ENCODE measurements around the gene NEURL1. TPM values are rescaled to one million over a fixed set of nuclear protein-coding genes. Genes with fewer than 3 reads are reported as not detected.

NEURL1 gene
- total and polyA plus RNA-seq, 2 donors (not counting 1 experiment from before 2014, with no cell fraction given), result 0.30 to 0.57 TPM

DNA sequence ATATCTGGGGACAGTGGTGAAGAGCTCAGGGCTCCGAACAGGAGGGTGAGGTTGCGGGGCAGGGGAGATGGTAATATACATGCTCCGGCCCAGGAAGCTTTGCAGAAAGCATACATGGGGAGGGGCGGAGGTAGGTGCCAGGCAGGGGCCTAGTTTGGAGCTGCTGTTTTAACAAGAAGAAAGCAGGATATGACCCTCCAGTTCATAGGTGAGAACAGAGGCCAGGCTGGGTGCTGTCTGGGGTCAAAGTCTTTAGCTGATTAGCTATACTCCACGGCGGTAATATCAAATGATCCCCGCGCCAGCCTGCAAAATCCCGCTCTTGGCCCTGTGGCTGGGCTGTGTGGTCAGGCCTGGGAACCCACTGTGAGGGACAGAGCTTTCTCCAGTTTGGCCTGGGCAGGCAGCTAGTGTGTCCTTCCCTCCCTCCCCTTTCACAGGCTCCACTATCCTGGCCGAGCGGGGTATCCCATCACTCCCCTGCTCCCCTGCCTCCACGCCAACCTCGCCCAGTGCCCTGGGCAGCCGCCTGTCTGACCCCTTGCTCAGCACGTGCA, 95.6 kb downstream of the NEURL1 start:
- Mint-ChIP-seq H3K9me3 (ENCODE audit: insufficient read depth) (no peaks in the 10 kb centered on the region), H3K27ac (no peak overlapping the region), H3K4me1 (peaks cover 2% of the 10 kb centered on the region), H3K27me3 (no peaks in the 10 kb centered on the region), H3K4me3 (no peak overlapping the region)
- CTCF ChIA-PET, result interaction anchor here (0.9 to 2.3 kb wide), 5 partner anchors 8 to 172 kb away, joined by 3 to 8 read pairs (median 3); no protein-coding TSS in a partner anchor
- Histone ChIP-seq H3K4me1 (ENCODE audit: control insufficient read depth in 2 of 2, insufficient read depth in 2 of 2, low read length in 2 of 2) (peaks cover 0 to 3% of the 10 kb centered on the region in 2 donors), H3K4me2 (replicated peaks; ENCODE audit: low read depth, low read length, poor library complexity, severe bottlenecking) (no peak overlapping the region), H3K36me3 (replicated peaks in 1 of 2; ENCODE audit: control extremely low read depth in 1 of 2, control insufficient read depth in 1 of 2, extremely low read depth in 1 of 2, insufficient read depth in 2 of 2, low read length in 1 of 2) (no peaks in the 10 kb centered on the region), H3K9ac (ENCODE audit: low read length) (no peak overlapping the region), H3K27me3 (replicated peaks in 1 of 4; ENCODE audit: control extremely low read depth in 1 of 4, control insufficient read depth in 3 of 4, insufficient read depth in 4 of 4, low read length in 3 of 4) (no peaks in the 10 kb centered on the region), H3K79me2 (ENCODE audit: control insufficient read depth, insufficient read depth, low read length) (no peaks in the 10 kb centered on the region), H3K27ac (ENCODE audit: low read length in 2 of 2) (no peak overlapping the region), H2AFZ (ENCODE audit: insufficient read depth, low read depth, low read length, poor library complexity, severe bottlenecking) (no peak overlapping the region), H4K20me1 (ENCODE audit: control insufficient read depth, insufficient read depth, low read length, poor library complexity, severe bottlenecking) (no peaks in the 10 kb centered on the region), H3K9me3 (ENCODE audit: control extremely low read depth in 1 of 3, control insufficient read depth in 2 of 3, insufficient read depth in 1 of 3, low read length in 2 of 3) (peaks cover 0 to 8% (median 0%) of the 10 kb centered on the region in 3 donors), H3K4me3 (ENCODE audit: control extremely low read depth in 1 of 5, extremely low read depth in 1 of 5, insufficient read depth in 1 of 5, low read depth in 2 of 5, low read length in 4 of 5) (no peak overlapping the region)
- 96% methylated on average over 14 of the region's 15 CpGs for WGBS (ENCODE audit: insufficient coverage)
- POLR2A ChIA-PET, result no interaction called here
- TF ChIP-seq EZH2 (IDR thresholded peaks at IDR 0.05; ENCODE audit: borderline replicate concordance, insufficient read depth, low read depth, low read length, poor library complexity, severe bottlenecking), result no peak
- DNase-seq (no peak), ATAC-seq (ENCODE audit: low read depth) (no peak)
- intact Hi-C loops (cut with micrococcal nuclease), result no loop called here

GRCh38 chr10:103590060-103590459, 96.6 kb downstream of the NEURL1 start:
- H3K27ac ChIP-seq (ENCODE audit: low read length in 2 of 2), result no peak overlapping the region
- no peak overlapping the region for H3K4me3 Mint-ChIP-seq
- H3K27ac Mint-ChIP-seq, result no peak overlapping the region
- no peaks in the 10 kb centered on the region for H3K9me3 Mint-ChIP-seq (ENCODE audit: insufficient read depth)
- POLR2A ChIA-PET, result no interaction called here
- no peak overlapping the region for H3K4me3 ChIP-seq (ENCODE audit: control extremely low read depth in 1 of 5, extremely low read depth in 1 of 5, insufficient read depth in 1 of 5, low read depth in 2 of 5, low read length in 4 of 5)
- peaks cover 0 to 6% (median 0%) of the 10 kb centered on the region in 3 donors for H3K9me3 ChIP-seq (ENCODE audit: control extremely low read depth in 1 of 3, control insufficient read depth in 2 of 3, insufficient read depth in 1 of 3, low read length in 2 of 3)
- H3K4me2 ChIP-seq (replicated peaks; ENCODE audit: low read depth, low read length, poor library complexity, severe bottlenecking), result no peak overlapping the region
- no peaks in the 10 kb centered on the region for H3K27me3 Mint-ChIP-seq
- H3K9ac ChIP-seq (ENCODE audit: low read length), result no peak overlapping the region
- H4K20me1 ChIP-seq (ENCODE audit: control insufficient read depth, insufficient read depth, low read length, poor library complexity, severe bottlenecking), result no peaks in the 10 kb centered on the region
- peaks cover under 1% of the 10 kb centered on the region for H3K4me1 Mint-ChIP-seq
- ATAC-seq (ENCODE audit: low read depth) (no peak), DNase-seq (no peak)
- no peaks in the 10 kb centered on the region for H3K79me2 ChIP-seq (ENCODE audit: control insufficient read depth, insufficient read depth, low read length)
- TF ChIP-seq CTCF (IDR thresholded peaks at IDR 0.05) (no peak), EZH2 (IDR thresholded peaks at IDR 0.05; ENCODE audit: borderline replicate concordance, insufficient read depth, low read depth, low read length, poor library complexity, severe bottlenecking) (no peak)
- 96% methylated on average over 18 of the region's 20 CpGs for WGBS (ENCODE audit: insufficient coverage)
- H3K36me3 ChIP-seq (replicated peaks in 1 of 2; ENCODE audit: control extremely low read depth in 1 of 2, control insufficient read depth in 1 of 2, extremely low read depth in 1 of 2, insufficient read depth in 2 of 2, low read length in 1 of 2), result no peaks in the 10 kb centered on the region
- intact Hi-C loops (cut with micrococcal nuclease), result loop anchor here (5.0 kb wide), 1 partner anchor 98 kb away; the partner anchor contains the start of gene NEURL1
- no peaks in the 10 kb centered on the region for H3K27me3 ChIP-seq (replicated peaks in 1 of 4; ENCODE audit: control extremely low read depth in 1 of 4, control insufficient read depth in 3 of 4, insufficient read depth in 4 of 4, low read length in 3 of 4)
- H2AFZ ChIP-seq (ENCODE audit: insufficient read depth, low read depth, low read length, poor library complexity, severe bottlenecking), result no peak overlapping the region
- H3K4me1 ChIP-seq (ENCODE audit: control insufficient read depth in 2 of 2, insufficient read depth in 2 of 2, low read length in 2 of 2), result peaks cover 0 to 1% of the 10 kb centered on the region in 2 donors
- CTCF ChIA-PET, result interaction anchor here (0.9 to 2.3 kb wide), 3 partner anchors 9 to 96 kb away, joined by 3 to 8 read pairs (median 4); no protein-coding TSS in a partner anchor
